ENCODE results near the gene MPC1. TPM values are rescaled to one million over a fixed set of nuclear protein-coding genes. Genes with fewer than 3 reads are reported as not detected.

The MPC1 gene
- total RNA-seq, 1 donor = 22.0 TPM

DNA sequence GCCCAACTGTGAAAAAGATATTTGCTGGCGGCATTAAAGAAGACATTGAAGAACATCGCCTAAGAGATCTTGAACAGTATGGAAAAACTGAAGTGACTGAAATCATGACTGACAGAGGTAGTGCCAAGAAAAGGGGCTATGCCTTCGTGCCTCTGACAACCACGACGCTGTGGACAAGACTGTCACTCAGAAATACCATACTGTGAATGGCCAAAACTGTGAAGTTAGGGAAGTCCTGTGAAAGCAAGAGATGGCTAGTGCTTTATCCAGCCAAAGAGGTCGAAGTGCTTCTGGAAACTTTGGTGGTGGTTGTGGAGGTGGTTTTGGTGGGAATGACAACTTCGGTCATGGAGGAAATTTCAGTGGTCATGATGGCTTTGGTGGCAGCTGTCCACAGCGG, 47.9 kb downstream of the MPC1 start:
- DNase-seq (ENCODE audit: low read depth) = no peak
- no peak for TF ChIP-seq CTCF (IDR thresholded peaks at IDR 0.05; ENCODE audit: insufficient read depth, low read depth, low read length)
- H3K4me3 ChIP-seq (ENCODE audit: low read depth, low read length) = no peak overlapping the region

DNA sequence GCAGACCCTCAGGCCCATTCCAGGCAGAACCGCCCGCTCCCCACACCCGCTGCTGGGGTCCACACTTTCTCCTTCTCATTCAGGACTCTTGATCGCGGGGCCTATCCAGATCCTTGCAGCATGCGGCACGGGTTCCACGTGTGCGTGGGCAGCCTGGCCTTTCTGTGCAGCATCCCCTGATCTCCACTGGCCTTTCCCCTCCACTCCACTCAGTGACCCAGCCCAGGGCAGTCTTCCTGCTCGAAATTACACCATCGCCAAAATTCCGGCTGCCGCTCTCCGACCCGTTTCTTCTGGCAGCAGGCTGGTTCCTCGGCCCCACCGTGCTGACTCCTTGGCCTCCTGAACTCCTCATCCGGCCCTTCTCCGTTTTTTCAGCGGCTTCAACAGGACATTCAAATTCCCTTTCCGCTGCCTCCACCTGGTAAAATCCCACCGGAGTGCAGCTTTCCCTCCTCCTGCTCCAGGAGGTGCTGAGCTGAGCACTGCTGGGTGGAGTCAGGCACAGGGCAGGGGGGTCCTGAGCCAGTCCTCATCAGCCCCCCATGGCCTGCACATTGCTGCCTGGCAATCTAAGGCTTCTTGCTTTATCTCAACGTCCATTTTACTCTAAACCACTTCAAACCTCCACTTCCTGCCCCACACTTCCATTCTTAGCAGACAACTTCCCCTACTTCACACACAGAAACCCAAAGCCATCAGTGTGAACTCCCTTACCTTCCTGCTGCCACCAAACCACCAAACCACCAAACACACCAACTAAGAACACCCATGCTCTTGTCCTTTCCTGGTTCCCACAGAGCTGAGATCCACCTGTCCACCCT, 49.4 kb downstream of the MPC1 start:
- no peak overlapping the region for H3K4me3 ChIP-seq (ENCODE audit: low read depth, low read length)
- TF ChIP-seq CTCF (IDR thresholded peaks at IDR 0.05; ENCODE audit: insufficient read depth, low read depth, low read length) = no peak
- no peak for DNase-seq (ENCODE audit: low read depth)

DNA sequence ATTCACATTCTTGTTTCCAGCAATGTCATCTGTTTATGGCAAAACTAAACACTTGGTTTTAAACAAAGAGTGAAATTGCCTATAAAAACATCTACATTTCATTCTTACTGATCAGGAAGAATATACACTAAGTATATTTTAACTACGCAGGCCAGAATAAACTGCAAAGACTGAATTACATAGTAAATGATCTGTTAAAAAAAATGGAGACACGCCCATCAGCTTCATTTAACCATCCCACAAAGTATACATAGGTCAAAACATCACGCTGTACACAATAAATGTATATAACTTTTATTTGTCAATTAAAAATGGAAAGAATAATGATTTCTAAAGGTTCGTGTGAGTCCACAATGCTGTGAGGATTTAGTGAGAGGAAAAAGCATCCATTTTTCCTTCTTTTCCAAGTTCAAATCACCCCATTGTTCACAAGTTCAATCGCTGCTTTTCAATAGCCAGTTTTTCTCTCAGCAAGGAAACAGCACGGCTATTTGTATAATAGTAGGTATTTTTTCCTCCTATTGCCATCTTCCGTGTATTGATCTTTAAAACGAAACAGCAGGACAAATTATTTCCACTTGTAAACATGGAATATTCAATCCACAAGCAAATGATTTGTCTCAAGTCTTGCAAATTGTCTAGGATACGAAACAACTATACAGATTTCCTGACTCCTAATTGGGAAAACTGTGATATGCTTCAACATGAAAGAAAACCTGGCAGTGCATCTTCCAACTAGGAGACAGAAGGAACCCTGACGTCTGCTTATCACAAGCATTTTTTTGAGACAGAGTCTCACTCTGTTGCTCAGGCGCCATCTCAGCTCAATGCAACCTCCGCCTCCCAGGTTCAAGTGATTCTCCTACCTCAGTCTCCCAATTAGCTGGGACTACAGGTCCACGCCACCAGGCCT, 51.0 kb downstream of the MPC1 start:
- no peak for DNase-seq (ENCODE audit: low read depth)
- no peak for TF ChIP-seq CTCF (IDR thresholded peaks at IDR 0.05; ENCODE audit: insufficient read depth, low read depth, low read length)
- no peak overlapping the region for H3K4me3 ChIP-seq (ENCODE audit: low read depth, low read length)

DNA sequence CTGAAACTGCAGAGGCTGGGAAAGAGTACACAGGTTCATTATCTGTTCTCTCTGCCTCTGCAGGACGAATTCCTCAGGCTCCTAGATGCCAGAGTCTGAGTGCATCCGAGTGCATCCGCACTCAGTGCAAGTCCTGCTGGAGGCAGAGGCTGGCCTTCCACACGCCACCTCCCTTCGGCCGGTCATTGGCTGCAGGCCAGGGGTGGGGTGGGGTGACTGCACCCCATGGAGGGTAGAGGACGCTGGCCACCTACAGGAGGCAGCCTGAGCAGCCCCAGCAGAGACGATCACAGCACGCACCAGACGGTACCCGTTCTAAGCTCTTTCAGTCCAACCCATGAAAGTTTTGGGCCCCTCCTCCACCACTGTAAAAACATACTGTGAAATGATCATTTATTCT, 52.1 kb downstream of the MPC1 start:
- no peak overlapping the region for H3K4me3 ChIP-seq (ENCODE audit: low read depth, low read length)
- peak; percentile 10 for DNase-seq (ENCODE audit: low read depth)
- no peak for TF ChIP-seq CTCF (IDR thresholded peaks at IDR 0.05; ENCODE audit: insufficient read depth, low read depth, low read length)

DNA sequence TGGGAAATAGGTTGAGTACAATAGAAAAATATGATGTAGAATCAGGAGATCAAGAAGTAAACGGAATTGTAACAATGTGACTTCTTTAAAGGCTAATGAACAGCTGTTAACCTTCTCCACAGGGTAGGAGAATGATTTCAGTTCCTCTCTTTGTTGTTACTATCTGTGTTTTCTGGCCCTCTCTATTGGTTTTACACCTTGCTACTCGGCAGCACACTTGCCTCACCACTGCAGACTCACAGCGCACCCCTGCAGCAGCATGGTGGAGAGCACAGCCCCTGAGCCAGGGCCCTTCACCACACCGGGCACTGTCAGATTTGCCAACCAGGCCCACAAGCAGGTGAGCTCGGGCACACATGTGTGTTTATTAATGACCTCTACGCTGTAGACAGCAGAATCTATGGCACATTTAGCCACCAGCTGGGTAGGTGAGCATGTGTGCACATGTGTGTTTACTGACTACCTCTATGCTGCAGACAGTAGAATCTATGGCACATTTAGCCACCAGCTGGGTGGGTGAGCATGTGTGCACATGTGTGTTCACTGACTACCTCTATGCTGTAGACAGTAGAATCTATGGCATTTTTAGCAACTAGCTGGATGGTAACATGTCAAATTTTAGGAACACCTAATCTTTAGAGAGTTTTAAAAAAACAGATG, 57.2 kb downstream of the MPC1 start:
- DNase-seq (ENCODE audit: low read depth) = no peak
- no peak overlapping the region for H3K4me3 ChIP-seq (ENCODE audit: low read depth, low read length)
- TF ChIP-seq CTCF (IDR thresholded peaks at IDR 0.05; ENCODE audit: insufficient read depth, low read depth, low read length) = no peak

- TF ChIP-seq CTCF (IDR thresholded peaks at IDR 0.05; ENCODE audit: insufficient read depth, low read depth, low read length) = no peak
Observed at GRCh38 chr6:166323395-166323794, 59.3 kb downstream of the MPC1 start.

More at GRCh38 chr6:166323395-166323794, 59.3 kb downstream of the MPC1 start:
- no peak for DNase-seq (ENCODE audit: low read depth)
- H3K4me3 ChIP-seq (ENCODE audit: low read depth, low read length) = no peak overlapping the region

Measured in fibroblast of villous mesenchyme (primary cell).